HG02973 (cell line): Measurements from ENCODE around the gene PCSK4.
"Not testable (repeated sequence)": the region's sequence is repeated elsewhere in the genome, so short reads cannot be mapped to it uniquely, and the experiment has no call there.

Source experiments
- ATAC-seq: cut with Tn5 transposase; IDR thresholded peaks from one replicate; pipeline ENCODE4 v1.9.1; 2021; ENCODE audit warnings: moderate library complexity; ENCODE audit not compliant: unreplicated experiment

Gene PCSK4

DNA sequence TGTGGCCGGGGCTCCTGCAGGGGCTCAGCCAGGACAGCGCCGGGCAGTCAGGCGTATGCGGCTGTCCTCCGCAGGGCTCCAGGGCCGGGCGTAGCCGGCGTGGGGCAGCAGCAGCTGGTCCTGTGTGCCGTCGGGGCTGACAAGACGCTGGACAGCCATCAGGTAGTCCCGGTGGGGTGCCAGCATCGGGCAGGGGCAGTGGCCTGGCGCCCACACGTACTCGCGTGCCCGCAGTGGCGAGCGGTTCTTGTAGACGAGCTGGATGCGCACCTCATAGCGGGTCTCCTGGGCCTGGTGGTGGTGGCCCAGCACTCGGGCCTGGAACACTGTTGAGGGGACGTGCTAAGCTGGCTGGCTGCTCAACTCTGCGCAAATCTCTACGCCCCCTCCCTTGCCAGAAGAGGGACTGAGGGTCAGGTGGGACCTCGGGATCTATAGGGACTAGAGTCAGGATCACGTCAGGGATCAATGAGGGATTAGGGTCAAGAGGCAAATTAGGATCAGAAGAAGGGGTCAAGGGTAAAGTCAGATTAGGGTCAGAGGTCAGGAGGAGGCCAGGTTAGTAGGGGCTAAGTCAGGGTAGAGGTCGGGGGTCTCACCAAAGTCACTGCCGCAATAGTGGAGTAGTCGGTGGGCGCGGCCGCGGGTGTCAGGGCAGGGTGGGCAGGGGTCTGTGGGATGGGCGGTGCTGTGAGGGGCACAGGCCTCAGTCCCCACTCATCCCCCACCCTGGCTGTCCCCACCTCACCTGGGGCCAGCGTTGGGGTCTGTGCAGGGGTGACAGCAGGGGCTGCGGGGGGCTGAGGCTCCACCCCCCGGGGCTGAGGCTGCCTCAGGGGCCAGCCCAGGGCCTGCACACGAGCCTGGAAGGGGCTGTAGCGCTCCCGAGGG, 16.1 kb upstream of the PCSK4 start:
- no peak for ATAC-seq

GRCh38 chr19:1505012-1505411, 14.9 kb upstream of the PCSK4 start:
- no peak for ATAC-seq

- ATAC-seq = no peak
Observed at GRCh38 chr19:1503925-1504773, 14.0 kb upstream of the PCSK4 start.

DNA sequence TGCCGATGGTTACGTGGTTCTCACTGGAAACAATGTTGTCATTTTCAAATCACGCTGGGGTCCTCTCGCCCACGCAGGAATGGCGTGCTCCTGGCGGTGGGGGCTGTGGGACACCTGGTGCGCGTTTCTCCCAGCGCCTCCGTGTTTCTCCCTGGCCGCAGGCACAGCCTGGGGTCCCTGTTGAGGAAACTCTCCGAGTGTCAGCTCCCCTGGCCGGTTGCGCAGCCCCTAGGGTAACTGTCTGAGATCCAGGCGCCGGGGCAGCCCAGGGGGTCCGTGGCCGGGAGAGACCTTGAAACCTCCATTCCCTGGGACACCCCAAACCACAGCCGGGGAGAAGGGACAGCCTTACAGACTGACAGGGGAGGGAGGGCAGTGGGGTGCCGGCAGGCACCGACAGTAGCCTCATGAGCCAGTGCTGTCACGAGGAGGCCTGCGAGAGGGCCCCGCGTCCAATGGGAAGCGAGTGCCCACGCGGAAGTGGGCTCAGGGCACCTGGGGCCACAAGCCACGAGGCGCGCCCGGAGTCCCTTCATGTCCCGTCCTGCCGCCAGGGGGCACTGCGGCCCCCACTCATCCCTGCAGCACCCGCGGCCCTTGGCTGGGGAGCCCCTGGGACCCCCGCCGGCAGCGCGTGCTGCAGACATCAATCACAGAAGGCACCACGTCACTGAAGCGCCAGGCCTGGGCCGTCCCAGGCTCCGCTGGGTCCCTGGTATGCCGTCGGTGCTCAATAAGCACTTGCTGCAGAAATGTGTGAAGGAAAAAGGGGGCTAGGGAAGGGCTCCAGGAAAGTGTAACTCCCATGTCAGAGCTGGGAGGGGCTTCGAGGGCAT, 13.2 kb upstream of the PCSK4 start:
- no peak for ATAC-seq

DNA sequence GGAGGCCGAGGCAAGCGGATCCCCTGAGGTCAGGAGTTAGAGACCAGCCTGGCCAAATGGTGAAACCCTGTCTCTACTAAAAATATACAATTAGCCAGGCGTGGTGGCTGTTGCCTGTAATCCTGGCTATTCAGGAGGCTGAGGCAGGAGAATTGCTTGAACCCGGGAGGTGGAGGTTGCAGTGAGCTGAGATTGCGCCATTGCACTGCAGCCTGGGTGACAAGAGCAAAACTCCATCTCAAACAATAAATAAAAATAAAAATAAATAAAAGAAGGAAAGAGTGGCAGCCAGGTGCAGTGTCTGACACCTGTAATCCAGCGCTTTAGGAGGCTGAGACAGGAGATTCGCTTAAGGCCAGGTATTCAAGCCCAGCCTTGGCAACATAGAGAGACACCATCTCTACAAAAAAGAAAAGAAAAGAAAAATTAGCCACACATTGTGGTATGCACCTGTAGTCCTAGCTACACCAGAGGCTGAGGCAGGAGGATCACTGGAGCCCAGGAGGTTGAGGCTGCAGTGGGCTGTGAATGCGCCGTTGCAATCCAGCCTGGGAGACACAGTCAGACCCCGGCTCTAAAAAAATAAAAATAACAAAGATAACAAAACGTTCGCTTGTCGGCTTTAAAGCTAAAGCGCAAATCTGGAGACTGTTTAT, 12.4 kb upstream of the PCSK4 start:
- no peak for ATAC-seq

- no peak for ATAC-seq
Observed at GRCh38 chr19:1501200-1501595, 11.0 kb upstream of the PCSK4 start.

GRCh38 chr19:1499231-1499630, 9.1 kb upstream of the PCSK4 start:
- ATAC-seq = not testable (repeated sequence)

- ATAC-seq = no peak
Observed at GRCh38 chr19:1497578-1498235, 7.6 kb upstream of the PCSK4 start.

- no peak for ATAC-seq
Observed at GRCh38 chr19:1496714-1497577, 6.8 kb upstream of the PCSK4 start.

DNA sequence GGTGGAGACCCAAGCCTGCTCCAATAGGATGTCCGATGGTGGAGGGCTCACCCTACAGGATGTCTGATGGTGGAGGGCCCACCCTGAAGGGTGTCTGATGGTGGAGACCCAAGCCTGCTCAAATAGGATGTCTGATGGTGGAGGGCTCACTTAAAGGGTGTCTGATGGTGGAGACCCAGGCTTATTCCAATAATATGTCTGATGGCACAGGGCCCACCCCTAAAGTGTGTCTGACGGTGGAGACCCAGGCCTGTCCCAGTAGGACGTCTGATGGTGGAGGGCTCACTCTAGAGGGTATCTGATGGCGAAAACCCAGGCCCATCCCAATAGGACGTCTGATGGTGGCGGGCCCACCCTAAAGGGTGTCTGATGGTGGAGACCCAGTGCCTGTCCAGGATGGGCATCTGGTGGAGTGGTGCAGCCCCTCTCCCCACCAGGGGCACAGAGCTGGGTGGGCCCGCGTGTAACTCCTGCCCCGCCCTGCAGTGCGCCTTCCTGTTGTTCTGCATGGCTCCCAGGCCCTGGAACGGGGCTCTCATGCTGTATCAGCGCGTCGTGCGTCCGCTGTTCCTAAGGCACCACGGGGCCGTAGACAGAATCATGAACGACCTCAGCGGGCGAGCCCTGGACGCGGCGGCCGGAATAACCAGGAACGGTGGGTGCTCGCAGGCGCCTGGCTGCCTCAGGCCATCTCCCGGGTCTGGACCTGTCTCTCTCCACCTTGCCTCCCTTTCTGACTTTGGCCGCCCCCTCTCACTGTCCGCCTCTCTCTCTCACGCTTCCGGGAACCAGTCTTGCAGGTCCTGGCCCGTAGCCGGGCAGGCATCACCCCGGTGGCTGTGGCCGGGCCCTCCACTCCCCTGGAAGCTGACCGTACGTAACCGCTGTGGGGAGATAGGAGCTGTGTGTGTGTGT, 5.9 kb upstream of the PCSK4 start:
- ATAC-seq = no peak

DNA sequence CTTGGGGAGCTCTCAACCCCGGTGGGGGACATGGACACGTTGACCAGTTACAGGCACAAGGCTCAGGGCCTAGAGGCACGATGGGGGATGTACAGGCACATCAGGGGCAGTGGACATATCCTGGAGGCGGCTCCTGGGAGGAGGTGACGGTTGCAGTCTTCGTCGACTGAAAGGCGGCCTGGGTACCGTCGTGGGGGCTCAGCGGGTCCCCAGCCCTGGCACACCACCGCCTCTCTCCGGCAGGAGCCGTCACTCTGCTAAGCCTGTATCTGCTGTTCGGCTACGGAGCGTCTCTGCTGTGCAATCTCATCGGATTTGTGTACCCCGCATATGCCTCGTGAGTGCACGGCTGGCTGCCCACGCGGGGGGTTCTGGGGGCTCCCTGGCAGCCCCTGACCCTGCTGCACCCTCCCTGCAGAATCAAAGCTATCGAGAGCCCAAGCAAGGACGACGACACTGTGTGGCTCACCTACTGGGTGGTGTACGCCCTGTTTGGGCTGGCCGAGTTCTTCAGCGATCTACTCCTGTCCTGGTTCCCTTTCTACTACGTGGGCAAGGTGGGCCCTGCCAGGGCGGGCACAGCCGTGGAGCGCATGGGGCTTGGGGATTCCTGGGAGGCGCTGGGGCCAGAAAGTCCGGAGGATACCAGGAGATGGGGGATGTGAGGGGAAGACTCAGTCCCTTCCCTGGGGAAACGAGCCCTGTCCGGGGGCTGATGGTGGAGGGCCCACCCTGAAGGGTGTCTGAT, 5.1 kb upstream of the PCSK4 start:
- ATAC-seq = no peak

GRCh38 chr19:1494115-1494815, 4.1 kb upstream of the PCSK4 start:
- no peak for ATAC-seq

DNA sequence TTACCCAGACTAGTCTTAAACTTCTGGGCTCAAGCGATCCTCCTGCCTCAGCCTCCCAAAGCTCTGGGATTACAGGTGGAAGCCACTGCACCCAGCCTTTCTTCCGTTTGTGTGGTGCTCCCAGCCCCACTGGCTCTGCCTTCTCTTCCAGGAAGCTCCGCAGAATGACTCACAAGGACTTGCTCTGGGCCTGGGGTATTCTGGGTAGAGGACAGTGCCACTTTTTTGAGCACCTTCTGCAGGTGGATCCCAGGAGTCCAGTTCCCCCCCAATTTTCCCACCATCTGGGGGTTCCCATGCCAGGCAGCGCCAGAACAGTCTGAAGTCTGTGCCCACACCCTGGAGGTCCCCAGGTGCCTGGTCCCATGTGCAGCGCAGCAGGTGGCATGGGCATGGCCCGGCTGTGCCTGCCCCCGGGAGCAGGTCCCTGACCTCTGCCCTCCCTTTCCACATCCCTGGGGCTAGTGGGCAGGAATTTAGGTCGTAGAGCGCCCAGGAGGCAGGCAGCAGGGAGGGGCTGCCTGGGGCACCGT, 2.4 kb upstream of the PCSK4 start:
- no peak for ATAC-seq

DNA sequence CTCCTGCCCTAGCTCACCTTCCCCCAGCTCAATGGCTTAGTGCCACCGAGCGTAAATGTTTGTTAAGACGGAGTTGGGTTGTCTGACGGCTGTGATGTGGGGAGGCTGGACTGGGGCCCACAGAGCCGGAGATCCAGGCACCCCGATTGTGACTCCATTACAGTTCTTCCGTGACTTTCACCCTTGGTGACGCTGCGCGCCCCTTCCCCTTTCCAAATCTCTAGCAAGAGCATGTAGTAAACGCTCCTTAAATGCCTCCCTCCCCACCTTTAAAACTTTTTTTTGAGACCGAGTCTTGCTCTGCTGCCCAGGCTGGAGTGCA, 1.7 kb upstream of the PCSK4 start:
- no peak for ATAC-seq

GRCh38 chr19:1491114-1491848, 1.1 kb upstream of the PCSK4 start, which contains the start of gene REEP6:
Gene REEP6 (plus strand): TSS chr19:1491181. CDS start chr19:1491270, 89 bp downstream.
- no peak for ATAC-seq
